Ovary (tissue), 9 donors: ENCODE results near the gene INF2. TPM values are rescaled to one million over a fixed set of nuclear protein-coding genes. Genes with fewer than 3 reads are reported as not detected.

Experiments used
- DNase-seq, 5 donors: peaks; one replicate each; pipeline ENCODE4 v3.0.0-alpha.2; 2019 to 2020
- H3K27ac ChIP-seq, 2 donors: fragments of 200-600 bp; one replicate each; pipeline versions ENCODE4 v1.5.1 to v1.8.0; 2019 to 2022
- H3K27me3 ChIP-seq: fragments of 200-600 bp; one replicate; pipeline ENCODE4 v1.8.0; 2022
- H3K36me3 ChIP-seq: fragments of 200-600 bp; sonication (generic); one replicate; pipeline ENCODE4 v1.5.1; 2019
- H3K4me1 ChIP-seq: one replicate; pipeline ENCODE4 v1.8.1; 2013; ENCODE audit warnings: mild to moderate bottlenecking, moderate library complexity; ENCODE audit not compliant: insufficient read depth
- H3K4me3 ChIP-seq: fragments of 200-600 bp; sonication (generic); one replicate; pipeline ENCODE4 v1.5.1; 2017
- H3K9me3 ChIP-seq, 2 donors: fragments of 200-600 bp in 1 of 2; sonication (generic) in 1 of 2; one replicate each; pipeline versions ENCODE4 v1.5.1 to v1.8.1; 2013 to 2019; ENCODE audit warnings: mild to moderate bottlenecking in 1 of 2, moderate library complexity in 1 of 2
- EP300 ChIP-seq: sonication (generic); formaldehyde crosslinking; IDR thresholded peaks from one replicate; pipeline ENCODE4 v1.6.1; 2017; ENCODE audit warnings: antibody characterized with exemption
- POLR2A ChIP-seq: fragments of 450-650 bp; IDR thresholded peaks from one replicate; pipeline ENCODE4 v1.6.1; 2017; ENCODE audit warnings: antibody characterized with exemption, mild to moderate bottlenecking, moderate library complexity
- WGBS, 3 donors: extraction: QIAGEN DNeasy Blood & Tissue Kit in 1 of 3; methylation state at CpG; one replicate each; pipeline versions ENCODE4 v1.1.5 to v1.1.7; 2013 to 2017; 5-methylcytosine and 5-hydroxymethylcytosine counted together
- intact Hi-C, 4 donors: fragments of 100-400 bp; cut with DNase I; formaldehyde crosslinking; loops; one replicate each; pipeline versions ENCODE4 v1.11.0 to v1.15.1; 2022 to 2023
- polyA plus RNA-seq, 2 donors: library from polyadenylated mRNA; stranded (reverse); fragments of 200-250 nt in 1 of 2; fragments of 350-450 nt in 1 of 2; fragmentation: Illumina TruSeq in 1 of 2; extraction: RNeasy Lipid Tissue Mini Kit (QIAGEN cat#74804) in 1 of 2; gene quantifications; one replicate each; pipeline ENCODE4 v1.2.3, GENCODE V29; 2013 to 2014
- total RNA-seq, 7 donors: library from RNA; depleted of rRNA in 2 of 7; stranded (reverse); fragments of >200 nt in 2 of 7; fragmentation: NEBNext Ultra II Directional in 3 of 7; extraction: Animal tissue kit (Norgen Biotek cat#: 25700) in 3 of 7; gene quantifications; one replicate each; pipeline versions ENCODE4 v1.1.0 to v1.2.4, GENCODE V29; 2016 to 2023
- TF ChIP-seq, protein P1 (sequence below), 3 donors: fragments of 450-650 bp in 2 of 3; fragments of 200-600 bp in 1 of 3; IDR thresholded peaks; one replicate each; pipeline versions ENCODE4 v1.5.1 to v1.8.0; 2016 to 2022; ENCODE audit warnings: antibody characterized with exemption in 3 of 3, mild to moderate bottlenecking in 1 of 3
- donor health status: DM: no; HTN: no; CAD: no; lungs with moderate emphysema.
- donor health status: DM: no; HTN: no; CAD: no.
- donor health status: Bipolar disorder and iron deficiency.
- donor health status: DM: yes; HTN: yes; CAD: no.
- donor health status: DM: no; HTN: no; CAD: no.
- donor health status: DM: yes; HTN: yes; CAD: no.

Gene INF2
- total and polyA plus RNA-seq, 9 donors, result 6.3 to 40.7 (median 18.4) TPM

DNA sequence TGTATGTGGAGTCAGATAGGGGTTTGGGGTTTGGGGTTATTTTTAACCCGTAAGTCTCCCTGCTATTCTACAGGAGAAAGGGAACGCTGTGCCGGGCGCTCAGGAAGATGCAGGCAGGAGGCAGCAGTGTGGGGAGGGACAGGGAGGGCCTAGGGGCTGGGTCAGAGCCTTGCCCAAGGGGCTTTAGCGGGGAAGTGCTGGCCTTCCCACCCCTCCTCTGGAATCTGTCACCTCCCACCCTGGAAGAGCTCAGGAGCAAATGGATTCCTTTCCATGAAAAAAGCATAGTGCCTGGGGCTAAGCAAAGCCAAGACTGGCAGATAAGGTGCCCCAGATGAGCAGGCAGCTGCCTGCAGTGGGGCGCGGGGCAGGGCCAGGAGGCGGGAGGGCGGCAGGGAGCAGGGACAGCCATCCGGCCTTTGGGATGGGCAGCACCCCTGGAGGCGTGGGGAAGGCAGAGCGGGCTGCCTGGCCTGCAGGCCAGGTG lies 7.3 kb upstream of the INF2 start:
- H3K4me1 ChIP-seq, result peaks cover 18% of the 10 kb centered on the region
- peak in 3 of 5 donors; percentile 8 to 33 (median 28) for DNase-seq
- WGBS, 3 donors, result 58 to 64% (median 63%) methylated on average over 12 of the region's 12 CpGs
- TF ChIP-seq EP300 (no peak), POLR2A (no peak)
- TF ChIP-seq, protein P1, sequence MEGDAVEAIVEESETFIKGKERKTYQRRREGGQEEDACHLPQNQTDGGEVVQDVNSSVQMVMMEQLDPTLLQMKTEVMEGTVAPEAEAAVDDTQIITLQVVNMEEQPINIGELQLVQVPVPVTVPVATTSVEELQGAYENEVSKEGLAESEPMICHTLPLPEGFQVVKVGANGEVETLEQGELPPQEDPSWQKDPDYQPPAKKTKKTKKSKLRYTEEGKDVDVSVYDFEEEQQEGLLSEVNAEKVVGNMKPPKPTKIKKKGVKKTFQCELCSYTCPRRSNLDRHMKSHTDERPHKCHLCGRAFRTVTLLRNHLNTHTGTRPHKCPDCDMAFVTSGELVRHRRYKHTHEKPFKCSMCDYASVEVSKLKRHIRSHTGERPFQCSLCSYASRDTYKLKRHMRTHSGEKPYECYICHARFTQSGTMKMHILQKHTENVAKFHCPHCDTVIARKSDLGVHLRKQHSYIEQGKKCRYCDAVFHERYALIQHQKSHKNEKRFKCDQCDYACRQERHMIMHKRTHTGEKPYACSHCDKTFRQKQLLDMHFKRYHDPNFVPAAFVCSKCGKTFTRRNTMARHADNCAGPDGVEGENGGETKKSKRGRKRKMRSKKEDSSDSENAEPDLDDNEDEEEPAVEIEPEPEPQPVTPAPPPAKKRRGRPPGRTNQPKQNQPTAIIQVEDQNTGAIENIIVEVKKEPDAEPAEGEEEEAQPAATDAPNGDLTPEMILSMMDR (IDR thresholded peaks at IDR 0.05), result no peak
- H3K4me3 ChIP-seq, result no peak overlapping the region
- peak overlapping the region in 1 of 2 donors; percentile 41 for H3K27ac ChIP-seq
- no peaks in the 10 kb centered on the region for H3K9me3 ChIP-seq
- H3K36me3 ChIP-seq, result no peaks in the 10 kb centered on the region
- intact Hi-C loops, result no loop called here
- no peaks in the 10 kb centered on the region for H3K27me3 ChIP-seq

DNA sequence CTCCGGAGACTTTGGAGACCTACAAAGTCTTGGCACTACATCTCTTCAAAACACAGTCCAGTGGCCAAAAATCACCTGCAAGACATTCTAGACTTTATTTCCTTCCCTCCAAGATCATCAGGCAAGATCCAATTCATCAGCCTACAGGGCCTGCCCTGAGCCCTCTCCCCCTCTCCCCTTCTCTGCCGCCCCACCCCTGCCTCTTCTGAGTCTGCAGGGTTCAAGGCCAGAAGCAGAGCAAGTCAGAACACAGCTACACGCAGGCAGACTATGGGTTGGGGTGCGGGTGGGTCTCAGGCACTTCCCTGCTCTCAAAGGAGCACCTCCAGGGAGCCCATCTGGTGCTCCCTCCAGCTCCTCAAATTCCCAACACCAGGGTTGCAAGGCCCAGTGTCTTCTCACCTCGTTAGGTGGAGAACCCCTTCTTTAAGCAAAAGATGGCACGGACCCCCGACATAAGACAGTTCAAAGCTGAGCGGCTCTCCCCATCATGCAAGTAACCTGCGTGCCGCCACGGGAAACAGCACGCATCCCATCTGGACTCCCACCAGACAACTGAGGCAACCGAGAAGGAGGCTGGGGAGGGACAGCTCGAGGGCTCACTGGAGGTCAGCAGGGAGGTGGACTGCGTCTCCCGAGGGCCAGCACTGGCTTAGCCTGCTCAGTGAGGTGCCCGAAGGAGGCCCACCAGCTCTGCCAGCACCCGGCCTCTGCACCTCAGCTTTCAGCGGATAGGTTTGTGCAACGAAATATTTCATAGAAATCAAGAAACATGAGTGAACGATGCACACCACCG lies 5.6 kb upstream of the INF2 start:
- peak in 1 of 5 donors; percentile 16 for DNase-seq
- intact Hi-C loops, result no loop called here
- Histone ChIP-seq H3K27me3 (no peaks in the 10 kb centered on the region), H3K9me3 (no peaks in the 10 kb centered on the region), H3K4me3 (no peak overlapping the region), H3K36me3 (no peaks in the 10 kb centered on the region), H3K4me1 (peaks cover 20% of the 10 kb centered on the region), H3K27ac (no peak overlapping the region)
- no peak for TF ChIP-seq EP300
- TF ChIP-seq, protein P1 (IDR thresholded peaks at IDR 0.05), result no peak
- TF ChIP-seq POLR2A, result no peak
- 76 to 77% (median 77%) methylated on average over 22 of the region's 22 CpGs for WGBS, 3 donors

- DNase-seq, result no peak
- 95 to 97% (median 95%) methylated on average over 10 of the region's 10 CpGs for WGBS, 3 donors
- TF ChIP-seq, protein P1 (IDR thresholded peaks at IDR 0.05), result no peak
- TF ChIP-seq POLR2A (no peak), EP300 (no peak)
- no peaks in the 10 kb centered on the region for H3K9me3 ChIP-seq
- H3K27me3 ChIP-seq, result no peaks in the 10 kb centered on the region
- H3K4me1 ChIP-seq, result peaks cover 19% of the 10 kb centered on the region
- H3K27ac ChIP-seq, result no peak overlapping the region
- H3K4me3 ChIP-seq, result no peak overlapping the region
- H3K36me3 ChIP-seq, result no peaks in the 10 kb centered on the region
- intact Hi-C loops, result no loop called here
Observed at GRCh38 chr14:104684449-104684821, 5.0 kb upstream of the INF2 start.

DNA sequence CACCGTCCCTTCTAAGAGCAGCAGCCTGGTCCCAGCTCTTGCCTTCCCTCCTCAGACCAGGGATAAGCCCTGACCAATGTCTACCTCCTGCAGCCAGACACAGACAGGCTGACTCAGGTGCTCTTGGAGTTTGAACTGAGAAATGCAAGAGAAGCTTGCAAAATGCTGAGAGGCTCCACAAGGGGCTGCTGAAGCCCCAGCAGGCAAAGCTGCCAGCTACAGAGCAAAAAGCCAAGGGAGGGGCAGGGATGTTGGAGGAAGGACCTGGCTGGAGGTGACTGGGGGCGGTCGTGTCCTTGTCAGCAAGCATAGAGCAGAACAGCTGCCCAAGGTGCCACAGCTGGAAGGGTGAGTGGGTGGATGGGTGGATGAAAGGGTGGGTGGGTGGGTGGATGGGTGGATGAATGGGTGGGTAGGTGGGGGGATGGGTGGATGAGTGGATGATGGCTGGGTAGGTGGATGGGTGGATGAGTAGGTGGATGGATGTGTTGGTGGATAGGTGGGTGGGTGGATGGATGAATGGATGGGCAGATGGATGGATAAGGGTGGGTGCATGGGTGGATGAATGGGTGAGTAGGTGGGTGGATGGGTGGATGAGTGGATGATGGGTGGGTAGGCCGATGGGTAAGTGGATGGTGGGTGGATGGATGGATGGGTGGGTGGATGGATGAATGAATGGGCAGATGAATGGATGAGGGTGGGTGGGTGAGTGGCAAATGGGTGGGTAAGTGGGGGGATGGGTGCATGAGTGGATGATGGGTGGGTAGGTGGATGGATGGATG lies 4.0 kb upstream of the INF2 start:
- intact Hi-C loops, result no loop called here
- no peak for TF ChIP-seq POLR2A
- no peak for TF ChIP-seq EP300
- TF ChIP-seq, protein P1 (IDR thresholded peaks at IDR 0.05), result no peak
- 74 to 85% (median 80%) methylated on average over 4 of the region's 4 CpGs for WGBS, 3 donors
- Histone ChIP-seq H3K36me3 (no peaks in the 10 kb centered on the region), H3K4me3 (no peak overlapping the region), H3K4me1 (peaks cover 25% of the 10 kb centered on the region), H3K27ac (no peak overlapping the region), H3K27me3 (no peaks in the 10 kb centered on the region), H3K9me3 (no peaks in the 10 kb centered on the region)
- no peak for DNase-seq
